Nucleus accumbens (tissue), 56 donors: ENCODE results near the gene RUNDC3A.
"Not testable (repeated sequence)": the region's sequence is repeated elsewhere in the genome, so short reads cannot be mapped to it uniquely, and the experiment has no call there.

ENCODE experiments used
- DNase-seq, 56 donors: peaks; one replicate each; lab custom pipeline; 2025; lab: John Stamatoyannopoulos, UW

Gene RUNDC3A

DNA sequence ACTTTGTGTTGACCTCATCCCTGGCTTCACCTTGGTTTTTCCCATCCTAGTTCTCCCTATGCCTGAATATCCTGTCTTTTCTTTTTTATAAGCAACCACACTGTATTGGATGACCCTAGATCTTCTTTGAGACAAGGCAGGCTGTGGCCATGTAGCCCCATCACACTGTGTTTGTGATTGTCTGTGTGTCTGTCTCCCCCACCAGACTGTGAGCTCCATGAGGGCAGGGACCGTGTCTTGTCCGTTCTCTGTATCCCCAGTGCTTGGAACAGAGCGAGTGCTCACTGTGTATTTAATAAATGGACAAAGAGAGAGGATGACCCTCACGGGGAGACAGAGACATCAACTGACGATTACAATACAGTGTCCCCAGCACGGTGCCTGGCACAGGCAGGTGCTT lies 9.1 kb downstream of the RUNDC3A start:
- DNase-seq: no peak

DNA sequence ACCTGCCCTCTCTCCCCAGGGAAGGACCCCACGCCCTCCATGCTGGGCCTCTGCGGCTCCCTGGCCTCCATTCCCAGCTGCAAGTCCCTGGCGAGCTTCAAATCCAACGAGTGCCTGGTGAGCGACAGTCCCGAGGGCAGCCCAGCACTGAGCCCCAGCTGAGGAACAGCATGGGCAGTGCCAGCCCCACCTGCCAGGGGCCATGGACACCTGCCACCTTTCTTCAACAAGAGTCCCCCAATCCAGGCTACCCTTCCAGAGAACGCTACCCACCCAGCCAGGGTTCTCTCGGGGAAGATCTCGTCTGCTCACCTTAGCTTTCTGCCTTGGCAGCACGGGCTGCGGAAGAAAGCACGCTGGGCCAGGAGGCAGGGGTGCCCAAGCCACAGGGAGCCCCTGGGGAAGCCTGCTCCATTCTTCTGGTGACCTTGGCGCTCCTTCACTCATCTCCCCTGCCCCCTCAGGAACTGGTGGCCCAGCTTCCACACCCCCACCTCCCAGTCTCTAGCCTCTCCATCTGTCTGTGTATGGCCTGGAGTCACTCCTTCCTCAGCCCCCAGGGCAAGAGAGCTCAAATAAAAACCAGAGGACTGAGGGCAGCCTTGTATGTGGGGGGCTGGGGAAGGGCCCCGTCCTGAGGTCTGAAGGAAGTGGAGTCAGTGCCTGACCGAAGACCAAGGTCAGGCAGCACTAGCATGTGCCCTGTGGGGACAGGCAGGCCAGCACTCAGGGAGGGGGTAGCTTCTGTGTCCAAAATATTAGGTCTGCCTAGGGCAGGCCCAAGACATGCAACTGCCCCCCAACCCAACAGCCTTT lies 9.9 kb downstream of the RUNDC3A start:
- no peak for DNase-seq

DNA sequence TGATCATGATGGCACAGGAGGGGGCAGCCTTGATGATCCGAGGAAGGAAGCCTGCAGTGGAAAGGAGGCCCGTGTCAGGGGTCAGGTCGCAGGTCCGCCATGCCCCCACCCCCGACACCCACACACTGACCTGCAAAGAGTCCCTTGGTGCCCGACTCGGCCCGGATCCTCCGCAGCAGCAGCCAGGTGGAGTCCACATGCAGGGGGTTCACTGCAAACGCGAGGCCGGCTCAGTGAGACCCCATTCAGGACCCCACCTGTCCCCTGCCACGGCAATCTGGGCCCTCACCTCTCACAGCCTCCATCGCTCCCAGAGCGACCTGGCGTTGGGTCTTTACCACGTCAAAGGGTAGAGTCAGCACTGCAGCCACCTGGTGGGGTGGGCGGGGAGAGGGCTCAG lies 11.7 kb downstream of the RUNDC3A start:
- DNase-seq: no peak

GRCh38 chr17:44321246-44322120 lies 13.1 kb downstream of the RUNDC3A start:
- no peak for DNase-seq

GRCh38 chr17:44322236-44322895 lies 14.0 kb downstream of the RUNDC3A start:
- no peak for DNase-seq

- no peak for DNase-seq
These were observed 15.1 kb downstream of the RUNDC3A start for GRCh38 chr17:44323359-44324091.

- DNase-seq: no peak
These were observed 15.7 kb downstream of the RUNDC3A start for GRCh38 chr17:44324092-44324570.

GRCh38 chr17:44324571-44325275 lies 16.3 kb downstream of the RUNDC3A start, which contains the start of gene SLC25A39:
TSS of gene SLC25A39 (minus strand) at chr17:44324823. CDS start at chr17:44323562, 1,261 bp downstream.
- DNase-seq: peak; percentile 31 to 97 (median 88)

DNA sequence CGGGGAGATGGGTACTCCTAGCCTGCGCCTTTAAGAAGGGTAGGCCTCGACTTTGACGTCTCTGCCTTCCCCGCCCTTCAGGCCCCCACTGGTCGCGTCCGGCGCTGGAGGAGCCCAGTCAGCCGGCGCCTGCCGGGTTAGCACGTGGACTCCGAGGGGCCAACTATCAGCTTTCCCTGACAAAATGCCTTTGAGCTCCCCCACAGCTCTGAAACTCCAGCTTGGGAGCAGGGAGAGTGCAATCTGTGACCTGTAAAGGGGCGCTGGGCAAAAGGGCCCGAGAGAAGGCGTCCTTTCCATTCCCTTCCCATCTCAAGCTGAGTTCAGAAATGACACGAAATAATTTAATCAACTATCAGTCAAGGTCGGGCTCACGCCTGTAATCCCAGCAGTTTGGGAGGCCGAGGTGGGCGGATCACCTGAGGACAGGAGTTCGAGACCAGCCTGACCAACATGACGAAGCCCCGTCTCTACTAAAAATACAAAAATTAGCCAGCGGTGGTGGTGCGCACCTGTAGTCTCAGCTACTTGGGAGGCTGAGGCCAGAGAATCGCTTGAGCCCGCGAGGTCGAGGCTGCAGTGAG lies 18.6 kb downstream of the RUNDC3A start:
- DNase-seq: peak; percentile 72 to 99 (median 96)

GRCh38 chr17:44327715-44328449 lies 19.5 kb downstream of the RUNDC3A start:
- DNase-seq: no peak

GRCh38 chr17:44329516-44329915 lies 21.1 kb downstream of the RUNDC3A start:
- DNase-seq: not testable (repeated sequence)

DNA sequence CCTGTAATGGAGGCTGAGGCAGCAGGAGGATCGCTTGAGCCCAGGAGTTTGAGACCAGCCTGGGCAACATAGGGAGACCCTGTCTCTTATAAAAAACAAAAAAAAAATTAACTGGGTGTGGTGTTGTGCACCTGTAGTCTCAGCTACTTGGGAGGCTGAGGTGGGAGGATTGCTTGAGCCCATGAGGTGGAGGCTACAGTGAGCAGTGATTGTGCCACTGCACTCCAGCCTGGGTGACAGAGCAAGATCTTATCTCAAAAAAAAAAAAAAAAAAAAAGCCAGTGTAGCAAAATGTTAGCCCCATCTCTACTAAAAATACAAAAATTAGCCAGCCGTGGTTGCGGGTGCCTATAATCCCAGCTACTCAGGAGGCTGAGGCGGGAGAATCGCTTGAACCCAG lies 21.9 kb downstream of the RUNDC3A start:
- not testable (repeated sequence) for DNase-seq

- DNase-seq: peak in 45 of 56 donors; percentile 10 to 81 (median 37)
These were observed 22.9 kb downstream of the RUNDC3A start for GRCh38 chr17:44331249-44331760.

DNA sequence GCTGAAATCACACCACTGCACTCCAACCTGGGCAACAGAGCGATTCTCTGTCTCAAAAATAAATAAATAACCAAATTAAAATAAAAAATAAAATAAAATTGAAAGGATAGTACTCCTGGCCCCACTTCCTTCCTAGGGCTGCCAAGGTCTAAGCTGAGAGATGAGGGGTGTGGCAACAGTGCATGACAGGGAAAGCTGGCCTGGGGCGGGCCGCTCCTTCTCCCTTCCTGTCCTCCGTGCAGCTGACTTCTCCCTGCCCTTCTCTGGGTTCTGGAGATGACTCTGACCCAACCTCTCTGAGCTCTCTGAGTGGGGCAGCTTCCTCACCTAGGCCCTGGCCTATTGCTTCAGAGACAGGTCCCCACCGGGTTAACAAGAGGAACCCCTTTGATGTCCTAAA lies 25.0 kb downstream of the RUNDC3A start:
- no peak for DNase-seq

- DNase-seq: no peak
These were observed 25.9 kb downstream of the RUNDC3A start for GRCh38 chr17:44334315-44334714.

DNA sequence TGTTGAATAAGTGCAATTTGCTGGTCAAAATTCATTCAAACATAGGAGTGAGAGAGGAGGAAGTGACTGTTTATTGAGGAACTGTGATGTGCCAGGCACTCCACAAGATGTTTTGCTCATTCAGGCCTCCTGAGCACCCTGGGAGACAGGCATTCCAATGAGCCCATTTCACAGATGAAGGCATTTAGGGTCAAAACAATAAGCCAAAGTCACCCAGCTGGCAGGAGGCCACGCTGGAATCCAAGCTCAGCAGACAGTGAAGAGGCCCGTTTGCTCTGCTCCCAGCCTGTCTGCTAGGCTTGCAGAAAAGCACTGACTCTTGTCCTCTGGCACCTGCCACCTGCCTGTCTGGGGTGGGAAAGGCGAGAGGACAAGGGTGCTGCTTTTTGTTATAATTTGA lies 26.3 kb downstream of the RUNDC3A start:
- DNase-seq: no peak

DNA sequence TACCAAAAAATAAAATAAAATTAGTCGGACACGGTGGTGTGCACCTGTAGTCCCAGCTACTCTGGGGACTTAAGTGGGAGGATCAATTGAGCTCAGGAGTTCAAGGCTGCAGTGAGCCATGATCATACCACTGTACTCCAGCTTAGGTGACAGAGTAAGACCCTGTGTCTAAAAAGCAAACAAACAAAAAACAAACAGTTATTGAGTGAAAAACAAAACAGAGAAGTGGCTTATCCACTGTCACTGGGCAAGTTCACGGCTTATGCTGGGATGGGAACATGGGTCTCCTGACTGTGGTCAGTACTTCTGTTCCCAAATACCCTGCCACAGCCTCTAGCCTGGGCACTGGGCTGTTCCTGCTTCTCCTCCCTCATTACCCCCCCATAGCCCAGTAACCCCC lies 27.2 kb downstream of the RUNDC3A start:
- no peak for DNase-seq

- no peak for DNase-seq
These were observed 27.6 kb downstream of the RUNDC3A start for GRCh38 chr17:44335968-44336367.
